ENCODE results near the gene HBP1. TPM values are rescaled to one million over a fixed set of nuclear protein-coding genes. Genes with fewer than 3 reads are reported as not detected.
A peak's percentile ranks its signal among the peaks of the same experiment; 100 is the strongest.

Gene HBP1
- total and polyA plus RNA-seq, 3 experiments from 2014 or later = 17.2 to 52.3 (median 17.6) TPM

DNA sequence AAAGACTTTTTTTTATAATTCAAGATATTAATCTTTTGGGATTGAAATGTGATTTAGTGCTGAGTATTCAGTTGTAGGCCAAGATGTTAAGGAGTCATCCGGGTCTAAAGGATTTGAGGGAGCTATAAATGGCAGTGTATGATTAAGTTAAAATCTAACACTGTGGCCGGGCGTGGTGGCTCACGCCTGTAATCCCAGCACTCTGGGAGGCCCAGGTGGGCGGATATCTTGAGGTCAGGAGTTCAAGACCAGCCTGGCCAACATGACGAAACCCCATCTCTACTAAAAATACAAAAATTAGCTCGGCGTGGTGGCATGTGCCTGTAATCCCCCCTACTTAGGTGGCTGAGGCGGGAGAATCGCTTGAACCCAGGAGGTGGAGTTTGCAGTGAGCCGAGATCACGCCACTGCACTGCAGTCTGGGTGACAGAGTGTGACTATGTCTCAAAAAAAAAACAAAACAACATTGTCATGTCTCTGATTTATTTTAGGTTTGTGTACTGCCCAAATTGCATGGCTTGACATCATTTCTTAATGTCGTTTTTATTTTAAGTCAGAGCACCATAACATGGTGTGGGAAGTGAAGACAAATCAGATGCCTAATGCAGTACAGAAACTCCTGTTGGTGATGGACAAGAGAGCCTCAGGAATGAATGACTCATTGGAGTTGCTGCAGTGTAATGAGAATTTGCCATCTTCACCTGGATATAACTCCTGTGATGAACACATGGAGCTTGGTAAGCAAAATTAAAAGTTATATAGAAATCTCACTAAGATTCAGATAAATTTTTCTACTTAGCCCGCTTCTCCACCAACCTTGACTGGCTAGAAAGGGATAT lies 10.7 kb downstream of the HBP1 start:
- Histone ChIP-seq H3K36me3 (ENCODE audit: insufficient read depth, low read length) (peaks cover 20% of the 10 kb centered on the region), H3K4me1 (ENCODE audit: insufficient read depth, low read length) (peaks cover 43% of the 10 kb centered on the region), H3K4me3 (ENCODE audit: low read length) (no peak overlapping the region), H3K27me3 (ENCODE audit: insufficient read depth, low read length, poor library complexity, severe bottlenecking) (no peaks in the 10 kb centered on the region), H3K9me3 (ENCODE audit: low read length) (no peaks in the 10 kb centered on the region), H3K27ac (ENCODE audit: low read depth, low read length) (no peak overlapping the region)
- ChIA-PET CTCF (interaction anchor here (1.1 kb wide), 1 partner anchor 31 kb away, joined by 5 read pairs; no protein-coding TSS in a partner anchor), POLR2A (interaction anchor here (3.4 kb wide), 1 partner anchor 11 kb away, joined by 40 read pairs; the partner anchor contains the start of gene HBP1)
- Mint-ChIP-seq H3K4me3 (peak overlapping the region in 4 of 7 donors; percentile 8 to 52 (median 24)), H3K9me3 (no peaks in the 10 kb centered on the region), H3K27me3 (no peaks in the 10 kb centered on the region), H3K27ac (peak overlapping the region in 3 of 8 donors; percentile 26 to 67 (median 58)), H3K4me1 (peaks cover 60 to 79% (median 67%) of the 10 kb centered on the region in 3 donors), H3K36me3 (peaks cover 4 to 60% (median 15%) of the 10 kb centered on the region in 3 donors)
- DNase-seq = no peak

GRCh38 chr7:107180378-107180777 lies 11.6 kb downstream of the HBP1 start:
- H3K27me3 ChIP-seq (ENCODE audit: insufficient read depth, low read length, poor library complexity, severe bottlenecking) = no peaks in the 10 kb centered on the region
- CTCF ChIA-PET = interaction anchor here (1.1 to 1.6 kb wide), 4 partner anchors 11 to 233 kb away, joined by 3 to 6 read pairs (median 4); partner anchors contain the start of gene HBP1
- peaks cover 11 to 66% (median 22%) of the 10 kb centered on the region in 3 donors for H3K36me3 Mint-ChIP-seq
- peaks cover 61 to 78% (median 67%) of the 10 kb centered on the region in 3 donors for H3K4me1 Mint-ChIP-seq
- H3K4me3 Mint-ChIP-seq = peak overlapping the region in 4 of 7 donors; percentile 3 to 37 (median 18)
- H3K27ac ChIP-seq (ENCODE audit: low read depth, low read length) = no peak overlapping the region
- no peaks in the 10 kb centered on the region for H3K9me3 Mint-ChIP-seq
- no peaks in the 10 kb centered on the region for H3K9me3 ChIP-seq (ENCODE audit: low read length)
- peak overlapping the region in 7 of 8 donors; percentile 6 to 95 (median 44) for H3K27ac Mint-ChIP-seq
- peaks cover 35% of the 10 kb centered on the region for H3K4me1 ChIP-seq (ENCODE audit: insufficient read depth, low read length)
- peaks cover 28% of the 10 kb centered on the region for H3K36me3 ChIP-seq (ENCODE audit: insufficient read depth, low read length)
- DNase-seq = peak in 4 of 5 donors; percentile 20 to 81 (median 30)
- no peaks in the 10 kb centered on the region for H3K27me3 Mint-ChIP-seq
- POLR2A ChIA-PET = interaction anchor here (3.4 kb wide), 1 partner anchor 12 kb away, joined by 40 read pairs; the partner anchor contains the start of gene HBP1
- no peak overlapping the region for H3K4me3 ChIP-seq (ENCODE audit: low read length)

DNA sequence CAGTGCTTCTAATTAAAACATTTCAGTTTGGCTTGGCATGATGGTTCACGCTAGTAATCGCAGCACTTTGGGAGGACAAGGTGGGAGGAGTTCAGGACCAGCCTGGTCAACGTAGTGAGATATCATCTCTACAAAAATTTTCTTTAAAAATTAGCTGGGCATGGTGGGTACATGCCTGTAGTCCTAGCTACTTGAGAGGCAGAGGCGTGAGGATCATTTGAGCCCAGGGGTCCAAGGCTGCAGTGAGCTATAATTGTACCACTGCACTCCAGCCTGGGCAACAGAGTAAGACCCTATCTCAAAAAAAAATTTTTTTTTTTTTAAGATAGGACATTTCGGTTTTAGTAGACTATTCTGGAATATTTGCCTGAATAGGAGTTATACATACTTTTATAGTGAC lies 12.4 kb downstream of the HBP1 start:
- peaks cover 58 to 76% (median 66%) of the 10 kb centered on the region in 3 donors for H3K4me1 Mint-ChIP-seq
- H3K9me3 Mint-ChIP-seq = no peaks in the 10 kb centered on the region
- H3K27me3 Mint-ChIP-seq = no peaks in the 10 kb centered on the region
- ChIA-PET POLR2A (interaction anchor here (3.4 kb wide), 1 partner anchor 12 kb away, joined by 40 read pairs; the partner anchor contains the start of gene HBP1), CTCF (interaction anchor here (1.1 to 1.6 kb wide), 3 partner anchors 12 to 234 kb away, joined by 3 to 6 read pairs (median 3); partner anchors contain the start of gene HBP1)
- H3K36me3 Mint-ChIP-seq = peaks cover 11 to 71% (median 28%) of the 10 kb centered on the region in 3 donors
- Histone ChIP-seq H3K27ac (ENCODE audit: low read depth, low read length) (no peak overlapping the region), H3K9me3 (ENCODE audit: low read length) (no peaks in the 10 kb centered on the region), H3K36me3 (ENCODE audit: insufficient read depth, low read length) (peaks cover 36% of the 10 kb centered on the region), H3K27me3 (ENCODE audit: insufficient read depth, low read length, poor library complexity, severe bottlenecking) (no peaks in the 10 kb centered on the region), H3K4me1 (ENCODE audit: insufficient read depth, low read length) (peaks cover 32% of the 10 kb centered on the region), H3K4me3 (ENCODE audit: low read length) (no peak overlapping the region)
- DNase-seq = no peak
- peak overlapping the region in 1 of 7 donors; percentile 24 for H3K4me3 Mint-ChIP-seq
- peak overlapping the region in 4 of 8 donors; percentile 6 to 95 (median 31) for H3K27ac Mint-ChIP-seq

DNA sequence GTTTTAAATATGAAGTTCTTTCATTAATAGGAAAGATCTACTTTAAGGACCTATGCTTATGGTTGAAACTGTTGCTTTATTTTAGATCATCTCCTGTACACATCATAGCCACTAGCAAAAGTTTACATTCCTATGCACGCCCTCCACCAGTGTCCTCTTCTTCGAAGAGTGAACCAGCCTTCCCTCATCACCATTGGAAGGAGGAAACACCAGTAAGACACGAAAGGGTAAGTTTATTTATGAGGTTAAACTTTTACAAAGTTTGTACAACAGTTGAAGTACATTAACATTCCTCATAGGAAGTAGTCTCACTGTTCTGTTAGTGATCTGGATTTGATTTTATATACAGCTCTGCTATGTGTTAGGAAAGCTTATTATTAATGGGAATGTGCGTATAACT lies 16.9 kb downstream of the HBP1 start:
- H3K27ac ChIP-seq (ENCODE audit: low read depth, low read length) = no peak overlapping the region
- CTCF ChIA-PET = interaction anchor here (1.1 kb wide), 1 partner anchor 542 kb away, joined by 3 read pairs; no protein-coding TSS in a partner anchor
- peaks cover 17 to 87% (median 43%) of the 10 kb centered on the region in 3 donors for H3K36me3 Mint-ChIP-seq
- H3K27me3 ChIP-seq (ENCODE audit: insufficient read depth, low read length, poor library complexity, severe bottlenecking) = no peaks in the 10 kb centered on the region
- H3K4me1 Mint-ChIP-seq = peaks cover 33 to 45% (median 43%) of the 10 kb centered on the region in 3 donors
- H3K36me3 ChIP-seq (ENCODE audit: insufficient read depth, low read length) = peaks cover 66% of the 10 kb centered on the region
- H3K9me3 ChIP-seq (ENCODE audit: low read length) = no peaks in the 10 kb centered on the region
- H3K27me3 Mint-ChIP-seq = no peaks in the 10 kb centered on the region
- no peak overlapping the region for H3K4me3 Mint-ChIP-seq
- POLR2A ChIA-PET = interaction anchor here (0.6 to 1.4 kb wide), 3 partner anchors 8 to 17 kb away, joined by 3 to 5 read pairs (median 3); partner anchors contain the start of gene HBP1
- no peak for DNase-seq
- H3K4me3 ChIP-seq (ENCODE audit: low read length) = no peak overlapping the region
- no peak overlapping the region for H3K27ac Mint-ChIP-seq
- no peaks in the 10 kb centered on the region for H3K9me3 Mint-ChIP-seq
- peaks cover 1% of the 10 kb centered on the region for H3K4me1 ChIP-seq (ENCODE audit: insufficient read depth, low read length)

DNA sequence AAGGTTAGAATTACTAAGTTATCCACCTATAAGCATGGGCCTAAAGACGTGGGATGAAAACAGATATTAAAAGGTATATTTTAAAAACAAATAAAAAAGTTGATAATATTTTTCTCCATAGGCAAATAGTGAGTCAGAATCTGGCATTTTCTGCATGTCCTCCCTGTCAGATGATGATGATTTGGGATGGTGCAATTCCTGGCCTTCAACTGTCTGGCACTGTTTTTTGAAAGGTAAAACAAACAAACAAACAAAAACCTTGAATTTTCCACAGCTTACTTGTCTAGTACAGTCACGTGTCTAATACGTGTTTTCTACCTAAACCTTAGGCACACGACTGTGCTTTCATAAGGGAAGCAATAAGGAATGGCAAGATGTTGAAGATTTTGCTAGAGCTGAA lies 17.4 kb downstream of the HBP1 start:
- CTCF ChIA-PET = interaction anchor here (1.1 kb wide), 1 partner anchor 541 kb away, joined by 3 read pairs; no protein-coding TSS in a partner anchor

GRCh38 chr7:107187774-107188173 lies 19.0 kb downstream of the HBP1 start:
- no peak overlapping the region for H3K4me3 ChIP-seq (ENCODE audit: low read length)
- no peaks in the 10 kb centered on the region for H3K9me3 ChIP-seq (ENCODE audit: low read length)
- CTCF ChIA-PET = no interaction called here
- no peaks in the 10 kb centered on the region for H3K27me3 Mint-ChIP-seq
- H3K4me1 ChIP-seq (ENCODE audit: insufficient read depth, low read length) = no peaks in the 10 kb centered on the region
- H3K9me3 Mint-ChIP-seq = no peaks in the 10 kb centered on the region
- H3K36me3 ChIP-seq (ENCODE audit: insufficient read depth, low read length) = peaks cover 76% of the 10 kb centered on the region
- no peak for DNase-seq
- H3K4me1 Mint-ChIP-seq = peaks cover 30 to 41% (median 34%) of the 10 kb centered on the region in 3 donors
- peak overlapping the region in 1 of 8 donors; percentile 19 for H3K27ac Mint-ChIP-seq
- H3K4me3 Mint-ChIP-seq = no peak overlapping the region
- H3K27ac ChIP-seq (ENCODE audit: low read depth, low read length) = no peak overlapping the region
- POLR2A ChIA-PET = interaction anchor here (0.5 kb wide), 1 partner anchor 375 kb away, joined by 4 read pairs; no protein-coding TSS in a partner anchor
- H3K36me3 Mint-ChIP-seq = peaks cover 17 to 90% (median 43%) of the 10 kb centered on the region in 3 donors
- H3K27me3 ChIP-seq (ENCODE audit: insufficient read depth, low read length, poor library complexity, severe bottlenecking) = no peaks in the 10 kb centered on the region

More for the DNA sequence above, 17.4 kb downstream of the HBP1 start:
- Histone ChIP-seq H3K27ac (ENCODE audit: low read depth, low read length) (no peak overlapping the region), H3K4me1 (ENCODE audit: insufficient read depth, low read length) (no peaks in the 10 kb centered on the region), H3K36me3 (ENCODE audit: insufficient read depth, low read length) (peaks cover 67% of the 10 kb centered on the region), H3K4me3 (ENCODE audit: low read length) (no peak overlapping the region), H3K27me3 (ENCODE audit: insufficient read depth, low read length, poor library complexity, severe bottlenecking) (no peaks in the 10 kb centered on the region), H3K9me3 (ENCODE audit: low read length) (no peaks in the 10 kb centered on the region)
- Mint-ChIP-seq H3K36me3 (peaks cover 17 to 86% (median 39%) of the 10 kb centered on the region in 3 donors), H3K27ac (peak overlapping the region in 1 of 8 donors; percentile 17), H3K27me3 (no peaks in the 10 kb centered on the region), H3K9me3 (no peaks in the 10 kb centered on the region), H3K4me3 (no peak overlapping the region), H3K4me1 (peaks cover 28 to 39% (median 38%) of the 10 kb centered on the region in 3 donors)
- no peak for DNase-seq
- POLR2A ChIA-PET = interaction anchor here (1.0 to 1.4 kb wide), 2 partner anchors 9 to 18 kb away, joined by 3 to 5 read pairs; partner anchors contain the start of gene HBP1

DNA sequence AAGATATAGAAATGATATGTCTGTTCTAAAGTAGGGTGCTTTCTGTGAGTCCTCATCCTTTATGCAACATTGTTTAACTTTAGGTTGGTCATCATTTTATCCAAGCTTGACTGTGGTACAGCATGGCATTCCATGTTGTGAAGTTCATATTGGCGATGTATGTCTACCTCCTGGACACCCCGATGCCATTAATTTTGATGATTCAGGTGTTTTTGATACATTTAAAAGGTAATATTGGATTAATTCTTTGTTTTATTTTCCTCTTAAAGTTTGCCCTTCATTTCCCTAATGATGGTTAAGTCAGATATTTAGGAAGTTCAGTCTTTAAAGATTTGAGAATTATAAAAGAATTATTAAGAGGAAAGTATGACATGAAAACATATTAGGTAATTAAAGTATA lies 21.3 kb downstream of the HBP1 start:
- no peaks in the 10 kb centered on the region for H3K27me3 Mint-ChIP-seq
- POLR2A ChIA-PET = interaction anchor here (1.3 kb wide), 1 partner anchor 21 kb away, joined by 5 read pairs; the partner anchor contains the start of gene HBP1
- CTCF ChIA-PET = no interaction called here

More for the DNA sequence above, 21.3 kb downstream of the HBP1 start:
- DNase-seq = no peak
- Mint-ChIP-seq H3K36me3 (peaks cover 12 to 87% (median 40%) of the 10 kb centered on the region in 3 donors), H3K9me3 (no peaks in the 10 kb centered on the region), H3K4me1 (peaks cover 17 to 35% (median 19%) of the 10 kb centered on the region in 3 donors), H3K4me3 (no peak overlapping the region), H3K27ac (no peak overlapping the region)
- Histone ChIP-seq H3K27me3 (ENCODE audit: insufficient read depth, low read length, poor library complexity, severe bottlenecking) (no peaks in the 10 kb centered on the region), H3K9me3 (ENCODE audit: low read length) (no peaks in the 10 kb centered on the region), H3K27ac (ENCODE audit: low read depth, low read length) (no peak overlapping the region), H3K4me3 (ENCODE audit: low read length) (no peak overlapping the region), H3K4me1 (ENCODE audit: insufficient read depth, low read length) (no peaks in the 10 kb centered on the region), H3K36me3 (ENCODE audit: insufficient read depth, low read length) (peaks cover 68% of the 10 kb centered on the region)
